GM18873 (cell line): ENCODE results near the gene UFSP1.

Source experiments
- ATAC-seq: cut with Tn5 transposase; IDR thresholded peaks from one replicate; pipeline ENCODE4 v1.9.1; 2021; ENCODE audit warnings: mild to moderate bottlenecking, moderate library complexity, moderate number of reproducible peaks; ENCODE audit not compliant: unreplicated experiment, low FRiP score

Gene UFSP1

DNA sequence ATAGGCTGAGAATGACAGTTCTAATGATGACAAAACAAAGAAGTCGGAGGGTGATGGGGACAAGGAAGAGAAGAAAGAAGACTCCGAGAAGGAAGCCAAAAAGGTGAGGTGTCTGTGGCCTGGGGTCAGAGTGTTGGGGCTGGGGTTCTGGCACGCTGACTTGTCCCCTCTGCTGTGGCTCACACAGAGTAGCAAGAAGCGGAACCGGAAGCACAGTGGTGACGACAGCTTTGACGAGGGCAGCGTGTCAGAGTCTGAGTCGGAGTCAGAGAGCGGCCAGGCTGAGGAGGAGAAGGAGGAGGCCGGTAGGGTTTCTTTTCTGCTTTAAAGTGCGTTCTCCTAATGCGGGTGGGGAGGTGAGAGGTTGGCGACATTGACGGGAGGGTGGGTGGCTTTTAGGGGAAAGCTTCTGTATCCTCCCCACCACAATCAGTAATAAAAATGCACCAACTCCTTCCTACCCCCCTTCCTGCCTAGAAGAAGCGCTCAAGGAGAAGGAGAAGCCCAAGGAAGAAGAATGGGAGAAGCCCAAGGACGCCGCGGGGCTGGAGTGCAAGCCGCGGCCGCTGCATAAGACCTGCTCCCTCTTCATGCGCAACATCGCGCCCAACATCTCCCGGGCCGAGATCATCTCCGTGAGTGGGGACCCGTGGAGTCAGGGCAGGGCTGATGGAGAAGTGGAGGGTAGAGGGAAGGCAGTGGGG lies 4.6 kb downstream of the UFSP1 start:
- ATAC-seq: no peak

DNA sequence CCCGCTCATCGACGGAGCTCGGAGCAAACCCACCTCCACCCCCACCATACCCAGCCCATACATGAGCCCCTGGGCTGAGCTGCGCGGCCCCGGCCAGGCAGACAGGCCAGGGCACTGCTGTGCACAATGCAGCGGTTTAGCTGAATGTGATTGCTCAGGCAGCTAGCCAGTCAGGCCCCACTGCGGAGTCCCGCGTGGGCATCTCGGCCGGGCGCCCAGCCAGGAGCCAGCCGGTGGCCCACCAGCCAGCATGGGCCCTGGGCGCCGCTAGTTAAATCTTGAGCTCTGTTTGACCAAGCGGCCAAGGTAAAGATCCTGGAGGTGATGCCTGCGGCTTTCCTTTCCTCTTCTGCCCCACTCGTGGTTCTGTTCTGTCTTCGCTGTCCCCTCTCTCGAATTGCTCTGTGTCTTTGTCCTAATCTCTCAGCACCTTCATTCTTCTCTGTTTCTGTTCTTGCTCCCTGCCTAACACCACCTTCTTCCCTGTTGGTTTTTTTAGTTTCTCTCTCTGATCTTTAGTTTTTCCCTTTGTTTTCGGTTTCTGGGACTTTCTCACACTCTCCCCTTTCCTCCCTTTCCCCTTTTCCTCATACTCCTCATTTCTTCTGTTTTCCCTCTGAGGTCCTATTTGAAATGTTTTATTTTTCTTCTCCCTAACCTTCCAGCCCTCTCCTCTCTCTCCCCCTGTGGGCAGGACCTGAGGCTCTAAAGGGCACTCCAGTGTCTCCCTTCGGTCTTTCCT lies 6.6 kb downstream of the UFSP1 start:
- ATAC-seq: no peak

DNA sequence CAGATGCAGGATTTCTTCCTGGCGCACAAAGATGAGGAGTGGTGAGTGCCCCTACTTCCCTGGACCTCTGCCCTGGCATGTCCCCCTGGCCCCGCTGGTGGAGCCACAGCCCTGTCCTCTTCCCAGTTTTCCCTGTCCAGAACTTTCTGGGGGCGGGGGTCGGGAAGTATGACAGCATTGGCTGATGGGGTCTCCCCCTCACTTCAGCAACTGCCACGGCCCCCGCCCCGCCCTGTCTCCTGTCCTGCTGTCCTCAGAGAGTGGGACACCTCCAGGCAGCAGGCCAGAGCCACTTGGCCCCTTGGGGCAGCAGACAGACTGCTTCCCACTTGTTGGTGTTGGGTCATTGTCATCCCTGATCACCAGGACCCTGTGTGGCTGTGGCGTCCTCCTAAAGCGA lies 7.3 kb downstream of the UFSP1 start:
- ATAC-seq: no peak

DNA sequence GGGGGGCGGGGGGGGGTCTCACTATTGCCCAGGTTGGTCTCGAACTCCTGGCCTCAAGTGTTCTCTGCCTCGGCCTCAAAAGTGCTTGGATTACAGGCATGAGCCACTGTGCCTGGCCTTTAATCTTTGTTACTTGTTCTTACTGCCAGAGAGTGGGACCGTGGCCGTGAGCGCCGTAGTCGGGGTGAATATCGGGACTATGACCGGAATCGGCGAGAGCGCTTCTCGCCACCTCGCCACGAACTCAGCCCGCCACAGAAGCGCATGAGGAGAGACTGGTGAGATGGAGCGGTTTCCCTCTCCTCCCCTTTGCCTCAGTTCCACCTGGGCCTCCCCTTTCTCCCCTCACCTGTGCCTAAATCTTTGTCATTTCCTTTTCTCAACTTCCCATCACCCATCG lies 8.4 kb downstream of the UFSP1 start:
- ATAC-seq: no peak

DNA sequence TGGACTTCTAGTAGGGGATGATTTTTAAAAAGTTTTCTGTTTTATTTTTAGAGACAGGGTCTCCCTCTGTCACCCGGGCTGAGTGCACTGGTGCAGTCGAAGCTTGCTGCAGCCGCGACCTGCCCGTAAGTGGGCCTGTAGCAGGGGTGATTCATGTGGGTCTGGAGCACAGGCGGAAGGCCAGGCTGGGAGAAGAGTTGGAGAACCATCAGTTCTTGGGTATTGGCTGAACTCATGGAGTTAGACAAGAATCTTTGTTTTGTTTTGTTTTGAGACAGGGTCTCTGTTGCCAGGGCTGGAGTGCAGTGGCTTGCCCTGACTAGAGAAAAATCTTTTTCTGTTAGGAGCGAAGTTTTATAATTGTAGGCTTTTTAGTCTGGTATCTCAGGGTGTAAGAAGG lies 8.9 kb downstream of the UFSP1 start:
- ATAC-seq: no peak

DNA sequence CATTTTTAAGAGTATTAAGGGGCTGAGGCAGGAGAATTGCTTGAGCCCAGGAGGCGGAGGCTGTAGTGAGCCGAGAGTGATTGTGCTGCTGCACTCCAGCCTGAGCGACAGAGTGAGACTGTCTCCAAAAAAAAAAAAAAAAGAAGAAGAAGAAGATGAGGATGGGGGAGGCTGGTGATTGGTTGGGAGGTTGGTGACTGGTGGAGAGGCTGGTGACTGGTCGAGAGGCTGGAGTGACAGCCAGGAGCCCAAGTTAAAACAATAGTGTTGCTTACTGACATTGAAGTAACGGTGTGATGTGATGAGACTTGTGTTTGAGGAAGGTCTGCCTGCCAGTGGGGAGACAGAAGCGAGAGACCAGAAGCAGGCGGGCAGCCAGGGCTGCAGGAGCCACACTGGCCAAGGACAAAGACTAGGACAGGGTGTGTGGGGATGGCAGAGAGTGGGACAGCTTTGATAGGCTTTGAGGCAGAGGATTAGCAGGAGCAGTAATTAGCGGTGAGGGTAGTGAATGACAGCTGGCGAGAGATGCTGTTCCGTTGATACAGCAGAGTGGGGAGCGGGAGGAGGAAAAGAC lies 9.7 kb downstream of the UFSP1 start:
- no peak for ATAC-seq

DNA sequence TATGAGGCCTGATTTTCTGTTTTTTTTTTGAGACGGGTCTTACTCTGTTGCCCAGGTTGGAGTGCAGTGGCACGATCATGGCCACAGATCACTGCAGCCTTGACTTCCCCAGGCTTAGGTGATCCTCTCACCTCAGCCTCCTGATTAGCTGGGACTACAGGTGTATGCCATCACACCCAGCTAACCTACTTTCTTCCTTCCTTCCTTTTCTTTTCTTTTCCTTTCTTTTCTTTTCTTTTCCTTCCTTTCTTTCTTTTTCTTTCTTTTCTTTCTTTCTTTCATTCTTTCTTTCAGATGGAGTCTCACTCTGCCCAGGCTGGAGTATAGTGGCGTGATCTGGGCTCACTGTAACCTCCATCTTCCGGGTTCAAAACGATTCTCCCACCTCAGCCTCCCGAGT lies 10.8 kb downstream of the UFSP1 start:
- no peak for ATAC-seq

DNA sequence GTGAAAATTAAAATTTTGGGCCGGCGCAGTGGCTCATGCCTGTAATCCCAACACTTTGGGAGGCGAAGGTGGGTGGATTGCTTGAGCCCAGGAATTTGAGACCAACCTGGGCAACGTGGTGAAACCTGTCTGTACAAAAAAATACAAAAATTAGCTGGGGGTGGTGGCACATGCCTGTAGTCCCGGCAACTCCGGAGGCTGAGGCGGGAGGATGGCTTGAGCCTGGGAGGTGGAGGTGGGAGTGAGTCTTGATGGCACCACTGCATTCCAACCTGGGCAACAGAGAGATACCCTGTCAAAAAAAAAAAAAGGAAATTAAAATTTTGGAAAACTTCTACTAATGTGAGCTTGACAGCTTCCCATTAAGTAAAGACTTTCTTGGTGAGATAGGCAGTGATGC lies 11.5 kb downstream of the UFSP1 start:
- ATAC-seq: no peak

DNA sequence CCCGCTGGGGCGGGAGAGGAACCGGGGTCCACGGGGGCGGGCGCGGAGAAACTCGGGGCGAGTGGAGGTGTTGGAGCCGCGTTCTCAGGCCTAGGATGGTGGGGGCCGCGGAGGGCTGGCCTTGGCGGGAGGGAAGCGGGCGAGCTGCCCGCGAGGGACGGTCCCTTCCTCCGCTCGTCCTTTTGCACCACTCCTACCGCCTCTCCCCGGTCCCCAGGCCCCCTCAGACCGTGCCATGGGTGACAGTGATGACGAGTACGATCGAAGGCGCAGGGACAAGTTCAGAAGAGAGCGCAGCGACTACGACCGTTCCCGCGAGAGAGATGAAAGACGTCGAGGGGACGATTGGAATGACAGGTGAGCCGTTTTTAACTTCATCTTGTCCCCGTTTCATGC lies 14.2 kb downstream of the UFSP1 start:
- no peak for ATAC-seq

DNA sequence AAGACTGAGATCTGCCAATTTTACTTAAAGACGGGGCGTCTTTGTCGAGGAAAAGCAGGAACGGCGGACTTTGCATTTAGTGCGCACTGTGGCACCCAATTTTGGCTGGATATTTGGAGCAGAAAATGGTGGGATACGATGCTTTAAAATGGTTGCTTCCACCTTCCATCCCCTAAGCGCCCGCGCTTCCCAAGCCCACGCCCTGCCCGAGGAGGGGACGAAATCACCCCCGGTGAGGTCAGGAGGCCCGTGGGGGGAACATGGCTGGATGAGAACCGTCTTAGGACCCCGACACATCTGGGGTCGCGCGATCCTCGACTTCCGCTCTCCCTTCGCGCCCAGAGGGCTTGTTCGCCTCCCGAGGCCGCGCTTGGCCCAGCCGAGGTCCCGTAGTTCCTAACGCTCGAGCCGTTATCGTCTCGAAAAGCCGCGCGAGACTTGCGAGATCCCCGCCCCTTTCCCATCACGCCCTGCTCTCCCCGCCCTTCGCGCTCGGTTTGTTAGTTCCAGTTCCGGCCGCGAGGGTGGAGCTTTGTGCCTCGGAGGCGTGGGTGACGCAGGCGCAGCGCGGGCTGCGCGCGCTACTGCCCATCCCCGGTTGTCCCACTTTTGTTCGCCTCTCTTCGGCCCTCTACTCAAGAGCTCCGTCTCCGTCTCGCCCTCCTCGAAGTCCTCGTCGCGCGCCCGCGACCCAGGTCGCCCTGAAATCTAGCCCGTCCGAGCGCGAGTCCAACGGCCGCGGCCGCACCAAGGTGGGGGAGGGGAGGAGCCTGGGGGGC lies 14.7 kb downstream of the UFSP1 start, which contains the start of gene SRRT:
TSS of gene SRRT (plus strand) at position 527 of the 779 bp plus-strand sequence. CDS start 488 bp downstream, outside the sequence.
- peak; percentile 81 for ATAC-seq

DNA sequence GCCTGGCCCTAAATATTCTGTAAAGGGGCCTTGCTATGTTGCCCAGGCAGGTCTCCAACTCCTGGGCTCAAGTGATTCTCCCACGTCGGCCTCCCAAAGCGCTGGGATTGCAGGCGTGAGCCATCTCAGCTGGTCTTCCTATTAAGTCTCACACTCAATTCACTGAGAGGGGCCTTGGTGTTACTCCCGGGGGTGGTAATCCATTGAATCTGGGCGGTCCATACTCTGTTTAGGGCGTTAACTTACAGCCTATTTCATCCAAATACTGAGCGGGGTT lies 15.3 kb downstream of the UFSP1 start:
- no peak for ATAC-seq

DNA sequence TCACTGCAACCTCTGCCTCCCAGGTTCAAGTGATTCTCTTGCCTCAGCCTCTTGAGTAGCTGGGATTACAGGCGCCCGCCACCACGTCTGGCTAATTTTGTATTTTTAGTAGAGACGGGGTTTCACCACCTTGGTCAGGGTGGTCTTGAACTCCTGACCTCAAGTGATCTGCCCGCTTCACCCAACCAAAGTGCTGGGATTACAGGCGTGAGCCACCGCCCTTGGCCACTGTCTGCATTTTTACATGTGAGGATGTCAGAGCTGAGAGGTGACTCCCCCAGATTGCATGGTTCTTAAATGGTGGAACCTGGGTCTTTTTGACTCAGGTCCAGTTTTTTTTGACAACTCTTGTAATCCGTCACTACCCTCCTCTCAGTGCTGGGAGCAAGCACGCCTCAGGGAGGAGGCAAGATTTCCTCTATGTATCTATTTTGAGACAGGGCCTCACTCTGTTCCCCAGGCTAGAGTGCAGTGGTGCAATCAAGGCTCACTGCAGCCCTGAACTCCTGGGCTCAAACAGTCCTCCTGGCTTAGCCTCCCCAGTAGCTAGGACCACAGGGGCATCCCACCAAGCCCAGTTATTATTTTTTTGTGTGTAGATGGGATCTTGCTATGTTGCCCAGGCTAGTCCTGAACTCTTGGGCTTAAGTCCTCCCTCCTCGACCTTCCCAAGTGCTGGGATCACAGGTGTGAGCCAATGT lies 15.8 kb downstream of the UFSP1 start:
- ATAC-seq: no peak

DNA sequence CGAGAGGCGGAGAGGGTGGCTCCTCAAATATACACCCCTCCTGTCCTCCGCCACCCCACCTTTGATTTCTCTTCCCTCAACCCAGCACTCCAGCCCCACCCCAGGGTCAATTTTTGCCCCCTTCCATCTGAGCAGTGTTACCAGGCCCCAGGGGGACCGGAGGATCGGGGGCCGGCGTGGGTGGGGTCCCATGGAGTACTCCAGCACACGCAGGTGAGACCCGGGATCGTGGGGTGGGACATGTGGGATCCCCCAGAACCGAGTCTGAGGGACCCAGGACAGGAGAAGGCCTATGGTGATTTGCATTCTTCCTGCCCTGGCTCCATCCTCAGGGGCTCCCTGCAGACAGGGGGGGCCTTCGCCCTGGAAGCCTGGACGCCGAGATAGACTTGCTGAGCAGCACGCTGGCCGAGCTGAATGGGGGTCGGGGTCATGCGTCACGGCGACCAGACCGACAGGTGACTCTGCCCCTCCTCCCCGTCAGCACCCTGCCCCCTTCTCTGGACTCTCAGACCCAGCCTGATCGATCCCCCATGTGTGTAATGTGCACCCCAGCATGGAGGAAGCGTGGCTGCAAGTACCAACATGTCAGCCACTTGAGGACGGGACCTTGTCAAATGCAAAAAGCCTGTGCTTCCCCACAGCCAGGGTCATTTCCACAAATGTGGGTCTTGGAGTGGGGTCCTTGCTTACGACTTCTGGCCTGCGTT lies 21.6 kb downstream of the UFSP1 start:
- ATAC-seq: no peak

DNA sequence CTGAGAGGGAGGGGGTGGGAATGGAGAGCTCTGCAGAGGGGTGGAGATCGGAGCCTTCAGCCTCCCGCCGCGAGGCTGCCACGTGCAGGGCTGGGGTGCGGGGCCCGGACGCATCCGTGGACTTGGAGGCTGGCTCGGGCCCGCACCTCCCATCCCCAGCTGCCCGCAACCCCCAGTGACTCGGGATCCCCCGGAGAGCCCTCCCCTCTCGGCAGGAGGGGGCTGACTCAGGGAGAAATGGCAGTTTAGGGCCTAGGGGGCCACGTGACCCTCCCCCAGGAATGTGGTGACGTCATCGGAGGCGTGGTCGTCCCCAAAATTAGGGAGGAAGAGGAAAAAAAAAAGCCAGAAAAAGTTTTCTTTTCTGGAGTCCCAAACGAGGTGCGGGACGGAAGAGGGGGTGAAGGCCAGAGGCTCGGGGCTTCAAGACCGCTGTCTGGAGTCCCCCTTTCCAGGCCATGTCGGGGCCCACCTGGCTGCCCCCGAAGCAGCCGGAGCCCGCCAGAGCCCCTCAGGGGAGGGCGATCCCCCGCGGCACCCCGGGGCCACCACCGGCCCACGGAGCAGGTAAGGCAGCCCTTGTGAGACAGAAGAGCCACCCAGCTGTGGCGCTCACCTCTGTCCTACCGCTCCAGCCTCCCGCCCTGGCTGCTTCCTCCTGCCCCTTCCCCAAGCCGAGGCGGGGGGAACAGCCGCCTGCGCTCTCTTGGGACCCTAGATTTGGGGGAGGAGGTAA lies 22.3 kb downstream of the UFSP1 start, which contains the start of gene TRIP6:
TSS of gene TRIP6 (plus strand) at position 348 of the 736 bp plus-strand sequence. CDS start at position 459, 111 bp downstream.
- ATAC-seq: no peak

DNA sequence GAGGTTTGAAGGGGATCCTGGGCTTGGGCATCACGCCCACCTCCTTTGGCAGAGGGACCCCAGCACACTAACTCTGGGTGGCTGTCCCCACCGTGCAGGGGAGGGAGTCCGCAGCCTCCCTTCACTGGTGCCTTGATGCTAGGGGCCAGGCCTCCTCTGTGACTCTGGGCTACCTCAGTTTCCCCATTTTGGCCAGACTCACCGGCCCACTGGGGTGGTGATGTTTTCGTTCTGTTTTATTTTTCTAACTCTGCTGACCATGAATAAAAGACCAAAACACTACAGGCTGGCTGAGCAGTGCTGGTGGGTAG lies 22.8 kb downstream of the UFSP1 start:
- no peak for ATAC-seq

DNA sequence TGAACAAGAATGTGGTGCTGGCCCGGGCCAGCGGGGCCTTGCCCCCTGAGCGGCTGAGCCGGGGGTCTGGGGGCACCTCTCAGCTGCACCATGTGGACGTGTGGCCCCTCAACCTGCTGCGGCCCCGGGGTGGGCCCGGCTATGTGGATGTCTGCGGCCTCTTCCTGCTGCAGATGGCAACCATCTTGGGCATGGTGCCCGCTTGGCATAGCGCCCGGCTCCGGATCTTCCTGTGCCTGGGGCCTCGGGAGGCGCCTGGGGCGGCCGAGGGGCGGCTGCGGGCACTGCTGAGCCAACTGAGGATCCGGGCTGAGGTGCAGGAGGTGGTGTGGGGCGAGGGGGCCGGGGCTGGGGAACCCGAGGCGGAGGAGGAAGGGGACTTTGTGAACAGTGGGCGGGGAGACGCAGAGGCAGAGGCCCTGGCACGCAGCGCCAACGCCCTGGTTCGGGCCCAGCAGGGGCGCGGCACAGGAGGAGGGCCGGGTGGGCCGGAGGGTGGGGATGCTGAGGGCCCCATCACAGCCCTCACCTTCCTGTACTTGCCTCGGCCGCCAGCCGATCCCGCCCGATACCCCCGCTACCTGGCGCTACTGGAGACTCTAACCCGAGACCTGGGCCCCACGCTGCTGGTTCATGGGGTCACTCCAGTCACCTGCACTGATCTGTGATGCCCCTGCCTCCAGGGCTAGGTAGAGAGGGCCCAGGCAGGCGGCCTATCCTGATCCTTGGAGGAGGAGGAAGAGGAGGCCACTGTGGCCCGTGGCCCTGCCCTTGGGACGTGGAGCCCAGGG lies 23.4 kb downstream of the UFSP1 start:
- ATAC-seq: no peak

DNA sequence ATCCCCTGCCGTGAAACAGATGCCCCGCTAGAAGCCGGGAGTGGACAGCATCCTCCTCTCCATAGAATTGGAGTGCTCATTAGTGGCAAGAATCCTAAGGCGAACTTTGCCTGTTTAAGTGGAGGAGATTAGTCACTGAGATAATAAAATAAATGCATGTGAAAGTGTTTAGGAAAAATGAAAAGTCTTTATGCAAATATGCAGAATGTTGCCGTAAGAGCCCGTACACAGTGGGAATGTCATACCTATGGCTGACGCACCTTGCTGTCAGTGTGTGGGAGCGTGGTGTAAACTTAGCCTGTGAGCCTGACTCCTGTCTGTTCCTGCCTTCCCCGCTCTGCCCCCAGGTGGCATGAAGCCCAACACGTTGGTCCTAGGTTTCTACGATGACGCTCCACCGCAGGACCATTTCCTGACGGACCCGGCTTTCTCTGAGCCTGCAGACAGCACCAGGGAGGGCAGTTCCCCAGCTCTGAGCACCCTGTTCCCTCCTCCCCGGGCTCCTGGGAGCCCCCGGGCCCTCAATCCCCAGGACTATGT lies 24.1 kb downstream of the UFSP1 start:
- ATAC-seq: no peak

DNA sequence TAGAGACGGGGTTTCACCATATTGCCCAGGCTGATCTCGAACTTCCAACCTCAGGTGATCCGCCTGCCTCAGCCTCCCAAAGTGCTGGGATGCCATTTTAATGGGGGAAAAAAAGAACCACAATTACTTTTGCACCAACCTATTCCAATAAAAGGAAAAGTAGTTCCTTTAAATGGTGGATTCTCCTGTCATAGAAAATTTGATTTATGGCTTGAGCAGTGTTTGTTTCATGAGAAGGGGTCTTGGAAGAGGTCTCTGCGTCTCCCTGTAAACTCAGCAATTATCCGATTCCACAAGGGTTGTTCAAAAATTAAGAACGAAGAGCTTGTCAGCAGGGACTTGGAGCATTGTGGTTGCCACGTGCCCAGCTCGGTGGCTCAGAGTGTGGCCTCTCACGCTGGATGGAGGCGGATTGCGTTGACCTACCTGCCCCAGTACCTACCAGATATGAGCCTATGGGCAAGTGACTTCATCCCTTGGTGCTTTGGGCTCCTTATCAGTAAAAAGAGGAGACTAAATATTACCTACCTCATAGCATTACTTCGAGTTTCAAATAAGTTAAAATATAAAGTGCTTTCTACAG lies 25.2 kb downstream of the UFSP1 start:
- no peak for ATAC-seq
